Activated T-cell treated with anti-CD3 and anti-CD28 coated beads for 4 hours (primary cell): ENCODE results near the gene TRPM8.

Experiments
- DNase-seq: peaks from one replicate; pipeline ENCODE4 v3.0.0-alpha.2; 2020

The TRPM8 gene

DNA sequence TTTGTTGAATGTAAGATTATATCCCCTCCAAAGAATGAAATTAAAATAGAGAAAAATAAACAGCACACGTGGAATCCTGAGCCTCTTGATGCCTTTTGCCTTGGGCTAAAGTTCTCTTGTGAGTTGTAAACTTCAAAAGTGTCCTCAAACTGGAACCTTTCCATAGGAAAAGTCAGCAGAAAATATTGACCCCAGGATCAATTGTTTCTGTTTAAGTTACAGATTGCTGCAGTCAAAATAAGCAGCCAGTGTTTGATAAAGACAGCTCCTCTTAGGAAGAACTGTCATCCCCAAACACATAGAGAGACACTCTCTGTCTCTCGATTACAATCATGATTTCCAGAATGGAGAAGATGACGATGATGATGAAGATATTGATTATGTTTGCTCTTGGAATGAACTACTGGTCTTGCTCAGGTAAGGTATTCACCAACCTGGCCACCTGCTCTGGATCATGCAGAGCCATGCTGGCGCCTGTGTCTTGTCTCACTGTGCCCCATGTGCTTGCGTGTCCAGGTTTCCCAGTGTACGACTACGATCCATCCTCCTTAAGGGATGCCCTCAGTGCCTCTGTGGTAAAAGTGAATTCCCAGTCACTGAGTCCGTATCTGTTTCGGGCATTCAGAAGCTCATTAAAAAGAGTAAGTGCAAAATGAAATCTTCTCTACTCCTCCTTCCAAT, 133.4 kb downstream of the TRPM8 start, which contains the start of gene SPP2:
TSS of gene SPP2 (plus strand) at position 248 of the 681 bp plus-strand sequence. CDS start at position 333, 85 bp downstream.
- no peak for DNase-seq

DNA sequence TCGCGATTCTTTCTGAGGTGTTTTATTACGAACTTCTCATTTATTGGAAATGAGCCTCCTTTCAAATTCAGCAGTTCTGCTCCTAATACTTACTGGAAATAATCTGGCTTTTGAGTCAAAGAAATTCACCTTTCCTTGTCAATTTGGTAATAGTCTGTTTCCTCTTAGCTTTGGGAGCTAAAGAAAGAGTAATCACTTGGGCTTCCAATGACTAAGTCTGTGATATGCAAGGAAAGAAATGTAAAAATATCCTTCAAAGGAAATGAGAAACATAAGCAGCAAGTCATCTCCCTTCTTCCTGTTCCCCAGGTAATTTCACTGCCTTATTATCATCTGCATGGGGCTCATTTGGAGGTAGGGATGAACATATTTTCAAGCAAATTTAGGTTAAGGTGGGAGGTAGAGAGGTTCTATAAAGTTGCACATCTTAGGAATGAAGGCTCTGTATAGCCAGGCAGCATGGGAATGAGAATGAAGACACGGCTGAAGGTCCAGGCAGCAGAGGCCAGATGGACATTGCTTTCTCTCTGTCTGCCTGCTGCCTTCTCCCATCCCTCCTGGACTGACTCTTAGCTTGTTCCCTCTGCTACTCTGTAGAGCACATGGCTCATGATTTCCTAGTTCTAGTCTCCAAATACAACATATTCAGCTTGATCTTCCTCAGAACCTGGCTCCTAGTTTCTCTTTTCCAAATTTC, 134.3 kb downstream of the TRPM8 start:
- no peak for DNase-seq

DNA sequence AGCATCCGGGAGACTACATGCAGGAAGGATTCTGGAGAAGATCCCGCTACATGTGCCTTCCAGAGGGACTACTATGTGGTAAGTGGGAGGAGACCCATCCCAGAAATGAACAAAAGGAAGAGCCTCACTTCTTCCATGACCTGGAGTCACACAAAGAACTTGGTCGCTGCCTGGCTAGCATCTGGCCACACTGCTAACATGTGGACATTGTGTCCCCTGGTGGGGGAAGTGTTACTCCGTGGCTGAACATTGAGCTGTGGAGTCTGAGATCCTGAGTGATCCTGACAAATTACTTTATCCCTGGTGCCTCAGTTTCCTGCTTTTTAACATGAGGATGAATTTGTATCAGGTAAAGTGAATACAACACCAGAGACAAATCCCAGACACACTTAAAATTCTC, 141.7 kb downstream of the TRPM8 start:
- DNase-seq: no peak

DNA sequence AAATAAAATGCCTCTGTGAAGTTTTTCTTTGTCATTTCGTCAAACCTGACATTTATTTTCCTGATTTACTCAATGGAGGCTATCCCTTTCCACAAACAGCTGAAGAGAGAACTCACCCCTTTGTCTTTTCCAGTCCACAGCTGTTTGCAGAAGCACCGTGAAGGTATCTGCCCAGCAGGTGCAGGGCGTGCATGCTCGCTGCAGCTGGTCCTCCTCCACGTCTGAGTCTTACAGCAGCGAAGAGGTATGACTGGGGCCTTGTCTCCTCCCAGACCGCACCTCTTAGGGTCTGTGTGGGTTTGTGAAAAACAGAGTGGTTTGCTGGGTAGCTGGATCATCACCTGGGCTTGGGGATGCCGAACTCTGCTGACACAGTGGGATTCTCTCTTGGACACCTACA, 143.1 kb downstream of the TRPM8 start:
- DNase-seq: no peak

DNA sequence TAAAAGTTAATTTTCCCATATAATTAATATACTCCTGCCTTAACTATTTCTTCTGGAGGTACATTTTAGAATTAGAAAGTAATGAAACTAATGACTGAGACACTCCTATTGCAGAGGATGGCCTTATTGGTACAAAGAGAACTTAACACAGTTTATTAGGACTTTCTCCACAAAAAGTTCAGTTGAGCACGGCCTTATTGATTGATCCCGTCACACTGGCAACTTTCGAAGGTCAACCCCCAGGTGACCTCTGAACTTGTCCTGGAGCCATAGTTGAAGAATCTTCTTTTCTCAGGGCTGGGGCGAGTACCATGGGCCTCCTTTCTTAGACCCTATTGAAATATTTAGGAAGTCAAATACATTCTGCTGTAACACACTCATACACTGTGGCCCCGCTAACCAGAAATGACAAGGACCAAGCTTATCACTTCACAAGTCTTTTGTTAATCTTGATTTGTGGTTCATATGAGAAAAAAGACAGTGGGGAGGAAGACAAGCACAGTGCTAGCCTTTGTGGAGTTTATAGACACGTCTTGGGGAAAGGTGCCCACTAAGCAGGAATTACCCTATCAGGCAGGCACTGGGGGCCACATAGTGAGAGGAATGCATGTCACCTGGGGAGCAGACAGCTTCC, 144.6 kb downstream of the TRPM8 start:
- no peak for DNase-seq

GRCh38 chr2:234066587-234066986, 149.4 kb downstream of the TRPM8 start:
- DNase-seq: no peak
